C4-2B (cell line): ENCODE measurements around the gene SERPINA4.
"Not testable (repeated sequence)": the region's sequence is repeated elsewhere in the genome, so short reads cannot be mapped to it uniquely, and the experiment has no call there.

Source experiments
- H3K27ac ChIP-seq: fragments of 450-650 bp; 2 replicates; pipeline ENCODE4 v1.5.1; 2017
- CTCF ChIP-seq: fragments of 450-650 bp; conservative IDR thresholded peaks from 2 replicates; pipeline ENCODE4 v1.5.1; 2017; ENCODE audit warnings: mild to moderate bottlenecking
- ZFX ChIP-seq: fragments of 450-650 bp; IDR thresholded peaks from 2 replicates; pipeline ENCODE4 v1.6.1; 2017

The SERPINA4 gene

GRCh38 chr14:94571395-94571794 lies 10.2 kb downstream of the SERPINA4 start:
- no peak overlapping the region for H3K27ac ChIP-seq
- no peak for TF ChIP-seq CTCF
- TF ChIP-seq ZFX = no peak

- TF ChIP-seq ZFX = no peak
- no peak for TF ChIP-seq CTCF
- H3K27ac ChIP-seq = no peak overlapping the region
Measured at GRCh38 chr14:94571950-94572349, 10.7 kb downstream of the SERPINA4 start.

DNA sequence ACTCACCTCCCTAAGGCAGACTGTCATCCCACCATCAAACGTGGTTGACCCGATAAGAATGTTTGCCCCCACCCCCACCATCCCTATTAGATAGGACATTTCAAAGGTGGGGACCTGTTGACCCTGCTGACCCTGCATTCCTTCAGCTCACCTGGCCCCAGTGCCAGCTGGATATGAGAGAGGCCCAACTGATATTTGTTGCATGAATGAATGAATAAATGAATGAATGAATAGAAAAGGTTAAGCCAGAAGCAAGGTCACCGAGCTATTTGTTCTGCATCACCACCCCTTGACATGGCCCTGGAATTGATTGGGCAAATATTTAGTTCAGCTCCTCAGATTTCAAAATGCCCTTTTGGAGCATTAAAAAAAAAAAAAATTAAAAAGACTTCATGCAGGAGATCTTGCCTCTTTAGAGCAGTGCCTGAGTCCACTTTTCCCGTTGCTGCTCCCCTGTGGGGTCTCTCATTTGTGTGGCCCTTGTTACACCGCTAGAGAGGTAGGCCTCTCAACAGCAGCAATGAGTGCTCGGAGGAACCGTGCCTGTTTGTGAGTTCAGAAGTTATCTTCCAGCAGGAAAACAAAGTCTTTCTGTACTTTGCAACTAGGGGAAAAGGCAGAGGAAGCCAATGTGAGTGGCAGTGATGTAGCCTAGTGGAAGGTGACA lies 11.5 kb downstream of the SERPINA4 start:
- TF ChIP-seq CTCF (no peak), ZFX (no peak)
- H3K27ac ChIP-seq = no peak overlapping the region

GRCh38 chr14:94573475-94574277 lies 12.4 kb downstream of the SERPINA4 start:
- no peak overlapping the region for H3K27ac ChIP-seq

GRCh38 chr14:94574336-94574735 lies 13.1 kb downstream of the SERPINA4 start:
- H3K27ac ChIP-seq = no peak overlapping the region
- TF ChIP-seq ZFX = no peak
- no peak for TF ChIP-seq CTCF

More at GRCh38 chr14:94573475-94574277, 12.4 kb downstream of the SERPINA4 start:
- TF ChIP-seq ZFX (no peak), CTCF (no peak)

- TF ChIP-seq CTCF (no peak), ZFX (no peak)
Measured at GRCh38 chr14:94575730-94576585, 14.7 kb downstream of the SERPINA4 start.

DNA sequence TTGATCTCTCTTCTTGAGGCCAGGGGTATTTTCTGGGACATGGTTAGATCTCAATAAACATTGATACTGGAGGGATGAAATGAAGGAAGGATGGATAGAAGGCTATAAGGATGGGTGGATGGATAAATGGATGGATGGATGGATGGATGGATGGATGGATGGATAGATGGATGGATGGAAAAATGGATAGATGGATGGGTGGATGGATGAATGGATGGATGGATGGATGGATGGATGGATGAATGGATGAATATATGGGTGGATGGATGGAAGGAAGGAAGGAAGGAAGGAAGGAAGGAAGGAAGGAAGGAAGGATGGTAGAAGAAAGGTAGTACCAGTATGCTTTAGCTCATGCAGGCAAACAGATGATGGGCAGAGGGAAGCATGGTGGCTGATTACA lies 16.2 kb downstream of the SERPINA4 start:
- H3K27ac ChIP-seq = not testable (repeated sequence)

More at GRCh38 chr14:94575730-94576585, 14.7 kb downstream of the SERPINA4 start:
- H3K27ac ChIP-seq = no peak overlapping the region
